Cardiac muscle cell (in vitro differentiated cells and primary cell): ENCODE results near the gene HIVEP2. TPM values are rescaled to one million over a fixed set of nuclear protein-coding genes. Genes with fewer than 3 reads are reported as not detected.

ENCODE experiments used
- DNase-seq, 2 donors: peaks; one replicate each; pipeline versions ENCODE4 v3.0.0 to v3.0.0-alpha.2; 2010 to 2017; ENCODE audit warnings: low read depth in 1 of 2, low spot score in 1 of 2
- H3K27ac ChIP-seq: fragments of 200-600 bp; sonication (generic); 2 replicates; pipeline ENCODE4 v1.5.1; 2016
- H3K27me3 ChIP-seq: fragments of 200-600 bp; sonication (generic); 2 replicates; pipeline ENCODE4 v1.6.0; 2016; ENCODE audit warnings: control low read depth
- H3K36me3 ChIP-seq: fragments of 200-600 bp; sonication (generic); 2 replicates; pipeline ENCODE4 v1.5.1; 2016; ENCODE audit warnings: control low read depth
- H3K4me1 ChIP-seq: fragments of 200-600 bp; sonication (generic); 2 replicates; pipeline ENCODE4 v1.8.1; 2017; ENCODE audit warnings: low read depth, mild to moderate bottlenecking, mixed run types
- H3K4me3 ChIP-seq: fragments of 200-600 bp; sonication (generic); 2 replicates; pipeline ENCODE4 v1.5.1; 2016; ENCODE audit warnings: mild to moderate bottlenecking
- H3K9me3 ChIP-seq: fragments of 200-600 bp; sonication (generic); 2 replicates; pipeline ENCODE4 v1.5.1; 2017; ENCODE audit warnings: low read depth, mild to moderate bottlenecking, control low read depth
- polyA plus RNA-seq: library from polyadenylated mRNA; unstranded; fragments of >200 nt; fragmentation: Nextera tagmentation; extraction: Ambion mirVana; gene quantifications from 2 replicates; pipeline ENCODE4 v1.2.1, GENCODE V29; 2016
- total RNA-seq: library from RNA; depleted of rRNA; stranded (reverse); fragments of >200 nt; gene quantifications from 2 replicates; pipeline ENCODE4 v1.2.3, GENCODE V29; 2016
- TF ChIP-seq, protein P1 (sequence below): IDR thresholded peaks from 2 replicates; pipeline ENCODE4 v1.5.1; 2012; ENCODE audit warnings: low read depth, mild to moderate bottlenecking, low read length

The HIVEP2 gene
- total and polyA plus RNA-seq, 2 experiments from 2014 or later = 3.6 to 18.0 TPM

DNA sequence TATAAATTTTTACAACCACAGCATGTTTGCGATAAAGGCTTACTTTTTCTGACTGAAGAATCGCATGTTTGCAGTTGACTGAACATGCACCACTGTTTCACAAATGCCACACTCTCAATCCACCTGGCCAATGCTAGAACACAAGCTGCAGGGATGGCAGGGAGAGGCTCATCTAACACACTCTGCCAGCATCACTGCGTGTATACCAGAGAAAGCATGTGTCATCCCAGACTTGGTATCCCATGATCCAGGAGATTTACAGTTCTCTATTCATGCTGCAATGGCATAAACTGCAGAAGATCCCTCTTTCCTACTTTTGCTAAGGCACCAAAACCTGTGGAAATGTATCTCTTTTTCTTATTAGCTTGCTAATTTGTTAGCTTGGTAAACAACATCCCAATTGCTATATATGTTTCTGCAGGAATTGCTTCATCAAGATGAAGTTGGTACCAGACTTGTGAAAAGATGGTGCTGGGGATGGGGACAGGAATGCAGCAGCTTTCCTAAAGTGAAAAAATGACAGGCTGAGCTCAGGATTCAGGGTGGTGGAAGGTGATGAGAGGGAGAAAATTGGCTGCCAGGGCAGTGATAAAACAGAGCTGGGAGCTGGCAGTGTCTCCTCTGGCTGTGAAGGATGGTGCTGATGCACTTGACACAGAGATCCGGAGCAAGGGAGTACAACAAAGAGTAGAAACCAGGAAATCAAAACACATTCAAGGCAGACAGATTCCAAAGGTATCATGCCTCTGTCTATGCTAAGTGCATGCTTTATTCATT, 186.9 kb downstream of the HIVEP2 start:
- Histone ChIP-seq H3K36me3 (peaks cover 18% of the 10 kb centered on the region), H3K27me3 (no peaks in the 10 kb centered on the region), H3K27ac (no peak overlapping the region), H3K9me3 (no peaks in the 10 kb centered on the region), H3K4me1 (peaks cover 9% of the 10 kb centered on the region), H3K4me3 (no peak overlapping the region)
- TF ChIP-seq, protein P1, sequence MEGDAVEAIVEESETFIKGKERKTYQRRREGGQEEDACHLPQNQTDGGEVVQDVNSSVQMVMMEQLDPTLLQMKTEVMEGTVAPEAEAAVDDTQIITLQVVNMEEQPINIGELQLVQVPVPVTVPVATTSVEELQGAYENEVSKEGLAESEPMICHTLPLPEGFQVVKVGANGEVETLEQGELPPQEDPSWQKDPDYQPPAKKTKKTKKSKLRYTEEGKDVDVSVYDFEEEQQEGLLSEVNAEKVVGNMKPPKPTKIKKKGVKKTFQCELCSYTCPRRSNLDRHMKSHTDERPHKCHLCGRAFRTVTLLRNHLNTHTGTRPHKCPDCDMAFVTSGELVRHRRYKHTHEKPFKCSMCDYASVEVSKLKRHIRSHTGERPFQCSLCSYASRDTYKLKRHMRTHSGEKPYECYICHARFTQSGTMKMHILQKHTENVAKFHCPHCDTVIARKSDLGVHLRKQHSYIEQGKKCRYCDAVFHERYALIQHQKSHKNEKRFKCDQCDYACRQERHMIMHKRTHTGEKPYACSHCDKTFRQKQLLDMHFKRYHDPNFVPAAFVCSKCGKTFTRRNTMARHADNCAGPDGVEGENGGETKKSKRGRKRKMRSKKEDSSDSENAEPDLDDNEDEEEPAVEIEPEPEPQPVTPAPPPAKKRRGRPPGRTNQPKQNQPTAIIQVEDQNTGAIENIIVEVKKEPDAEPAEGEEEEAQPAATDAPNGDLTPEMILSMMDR = no peak
- DNase-seq = no peak

DNA sequence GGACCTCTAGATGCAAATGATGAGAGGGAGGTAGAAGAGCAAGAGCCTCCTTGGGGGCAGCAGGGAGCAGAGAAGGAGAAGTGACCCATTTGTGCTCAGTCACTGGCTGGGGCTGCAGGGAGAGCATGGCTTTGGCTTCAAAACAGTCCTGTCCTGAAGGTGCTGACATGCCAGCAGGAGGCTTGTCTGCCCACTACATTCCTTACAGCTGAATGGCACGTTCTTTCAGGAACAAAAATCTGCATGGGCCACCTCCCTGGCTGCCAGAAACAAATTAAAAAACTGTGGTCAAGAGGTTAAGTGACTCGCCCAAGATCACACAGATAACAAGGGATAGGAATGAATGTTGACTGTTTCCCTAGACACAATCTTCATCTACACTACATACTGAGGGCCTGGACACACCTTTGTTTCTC, 188.8 kb downstream of the HIVEP2 start:
- peak overlapping the region; percentile 24 for H3K27ac ChIP-seq
- peaks cover 4% of the 10 kb centered on the region for H3K4me1 ChIP-seq
- H3K9me3 ChIP-seq = no peaks in the 10 kb centered on the region
- TF ChIP-seq, protein P1 = peak; percentile 2
- H3K27me3 ChIP-seq = no peaks in the 10 kb centered on the region
- H3K36me3 ChIP-seq = peaks cover 22% of the 10 kb centered on the region
- no peak overlapping the region for H3K4me3 ChIP-seq
- peak; percentile 36 to 51 for DNase-seq

DNA sequence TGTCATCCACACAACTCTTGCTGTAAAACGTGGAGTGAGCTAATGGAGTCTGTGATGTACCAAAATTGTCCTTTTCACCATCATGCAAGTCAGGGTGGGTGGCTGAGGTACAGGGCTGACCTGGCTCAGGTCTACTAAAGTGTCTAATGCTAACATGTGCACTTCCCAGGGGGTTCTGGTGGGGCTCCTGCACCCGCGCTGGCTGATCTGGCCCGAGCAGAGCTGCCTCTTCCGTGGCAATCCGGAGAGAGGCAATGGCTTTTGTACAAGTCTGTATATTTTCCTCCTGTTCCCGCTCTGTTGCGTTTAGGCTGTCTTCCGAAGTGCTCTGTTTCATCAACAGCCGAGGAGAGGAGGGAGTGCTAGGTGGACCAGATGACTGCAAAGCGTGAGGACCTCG, 191.8 kb downstream of the HIVEP2 start:
- Histone ChIP-seq H3K36me3 (peaks cover 6% of the 10 kb centered on the region), H3K4me3 (no peak overlapping the region), H3K4me1 (peaks cover 4% of the 10 kb centered on the region), H3K9me3 (no peaks in the 10 kb centered on the region), H3K27me3 (no peaks in the 10 kb centered on the region), H3K27ac (no peak overlapping the region)
- no peak for DNase-seq
- TF ChIP-seq, protein P1 = no peak

DNA sequence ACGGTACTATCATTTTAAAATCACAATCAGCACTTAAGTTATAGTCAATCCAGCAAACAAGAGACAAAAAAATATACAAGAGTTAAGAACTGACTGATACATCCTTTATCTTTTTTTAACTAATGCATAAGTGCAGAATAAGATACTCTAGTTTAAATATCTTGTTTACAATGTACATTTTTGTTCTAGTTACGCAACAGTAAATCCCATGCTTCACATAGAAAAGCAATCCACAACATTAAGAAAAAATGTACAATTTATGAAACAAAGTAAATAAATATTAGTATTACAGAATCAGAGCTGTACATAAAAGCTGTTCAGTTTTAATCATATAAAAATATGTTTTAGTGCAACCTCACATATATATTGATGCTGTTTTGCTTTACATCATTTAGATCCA, 192.6 kb downstream of the HIVEP2 start:
- Histone ChIP-seq H3K27me3 (no peaks in the 10 kb centered on the region), H3K9me3 (no peaks in the 10 kb centered on the region), H3K27ac (no peak overlapping the region), H3K4me1 (peaks cover 4% of the 10 kb centered on the region), H3K36me3 (peaks cover 6% of the 10 kb centered on the region), H3K4me3 (no peak overlapping the region)
- TF ChIP-seq, protein P1 = no peak
- DNase-seq = no peak

DNA sequence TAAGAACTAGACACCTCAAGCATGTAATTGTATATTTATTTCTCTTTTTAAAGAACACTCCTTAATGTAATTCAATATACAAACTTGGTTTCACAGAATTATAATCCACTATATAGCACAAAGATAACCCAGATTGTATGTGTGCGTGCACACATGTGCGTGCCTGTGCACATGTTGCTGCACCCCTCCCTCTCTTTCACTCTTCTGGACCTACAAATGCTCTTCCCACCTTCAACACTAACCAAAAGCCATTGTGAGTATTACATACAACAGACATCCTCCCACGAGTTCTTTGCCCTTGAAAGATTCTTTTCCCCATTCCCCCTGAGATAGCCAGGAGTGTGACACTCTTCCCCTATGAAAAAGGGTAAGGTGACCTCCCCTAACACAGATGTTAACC, 193.5 kb downstream of the HIVEP2 start:
- Histone ChIP-seq H3K9me3 (no peaks in the 10 kb centered on the region), H3K4me3 (no peak overlapping the region), H3K36me3 (peaks cover 6% of the 10 kb centered on the region), H3K27ac (no peak overlapping the region), H3K4me1 (peaks cover 4% of the 10 kb centered on the region), H3K27me3 (no peaks in the 10 kb centered on the region)
- no peak for DNase-seq
- TF ChIP-seq, protein P1 = no peak
